Subcutaneous abdominal adipose tissue (tissue), 5 donors: Measurements from ENCODE around the gene PORCN.

Source experiments
- H3K27ac ChIP-seq: one replicate; pipeline ENCODE4 v1.7.0; 2013; ENCODE audit warnings: low read depth, mild to moderate bottlenecking, inconsistent platforms, low read length, moderate library complexity
- H3K27me3 ChIP-seq, 5 donors: one replicate each; pipeline ENCODE4 v1.7.0; 2013; ENCODE audit warnings: low read length in 5 of 5, inconsistent platforms in 1 of 5; ENCODE audit not compliant: control insufficient read depth in 5 of 5, insufficient read depth in 4 of 5
- H3K36me3 ChIP-seq, 5 donors: one replicate each; pipeline ENCODE4 v1.7.0; 2013; ENCODE audit warnings: low read length in 5 of 5; ENCODE audit not compliant: control insufficient read depth in 5 of 5, insufficient read depth in 5 of 5
- H3K4me1 ChIP-seq, 5 donors: one replicate each; pipeline ENCODE4 v1.7.0; 2013; ENCODE audit warnings: low read length in 5 of 5, mild to moderate bottlenecking in 3 of 5, moderate library complexity in 1 of 5; ENCODE audit not compliant: control insufficient read depth in 5 of 5, insufficient read depth in 5 of 5
- H3K4me3 ChIP-seq, 5 donors: one replicate each; pipeline ENCODE4 v1.7.0; 2013; ENCODE audit warnings: low read length in 5 of 5, low read depth in 1 of 5
- H3K9ac ChIP-seq, 5 donors: one replicate each; pipeline ENCODE4 v1.7.0; 2013; ENCODE audit warnings: low read length in 5 of 5, mild to moderate bottlenecking in 4 of 5, moderate library complexity in 3 of 5
- H3K9me3 ChIP-seq, 5 donors: one replicate each; pipeline ENCODE4 v1.7.0; 2013; ENCODE audit warnings: low read length in 5 of 5; ENCODE audit not compliant: control insufficient read depth in 5 of 5
- donor health status: healthy.
- donor health status: healthy.
- donor health status: healthy.
- donor health status: healthy.
- donor health status: healthy.

PORCN gene

DNA sequence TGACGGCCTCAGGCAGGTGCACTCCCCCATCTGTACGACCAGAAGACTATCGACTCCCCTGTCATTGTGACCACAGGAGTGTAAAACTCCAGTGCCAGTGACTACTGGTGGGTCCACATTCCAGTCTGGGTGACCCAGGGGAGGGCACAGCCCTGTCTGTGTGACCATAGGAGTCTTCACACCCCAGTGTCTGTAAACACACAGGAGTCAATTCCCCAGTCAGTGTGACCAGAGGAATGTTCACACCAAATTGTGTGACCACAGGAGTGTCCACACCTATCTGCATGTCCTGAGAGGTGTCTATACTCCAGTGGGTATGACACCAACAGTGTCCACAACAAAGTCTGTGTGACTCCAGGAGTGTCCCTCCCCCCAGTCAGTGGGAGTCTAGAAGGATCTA lies 20.8 kb upstream of the PORCN start:
- H3K4me1 ChIP-seq: no peaks in the 10 kb centered on the region
- peaks cover 0 to 10% (median 10%) of the 10 kb centered on the region in 5 donors for H3K36me3 ChIP-seq
- peaks cover 0 to 8% (median 7%) of the 10 kb centered on the region in 5 donors for H3K9me3 ChIP-seq
- H3K4me3 ChIP-seq: no peak overlapping the region
- no peak overlapping the region for H3K9ac ChIP-seq
- H3K27me3 ChIP-seq: peaks cover 0 to 10% (median 6%) of the 10 kb centered on the region in 5 donors
- no peak overlapping the region for H3K27ac ChIP-seq

DNA sequence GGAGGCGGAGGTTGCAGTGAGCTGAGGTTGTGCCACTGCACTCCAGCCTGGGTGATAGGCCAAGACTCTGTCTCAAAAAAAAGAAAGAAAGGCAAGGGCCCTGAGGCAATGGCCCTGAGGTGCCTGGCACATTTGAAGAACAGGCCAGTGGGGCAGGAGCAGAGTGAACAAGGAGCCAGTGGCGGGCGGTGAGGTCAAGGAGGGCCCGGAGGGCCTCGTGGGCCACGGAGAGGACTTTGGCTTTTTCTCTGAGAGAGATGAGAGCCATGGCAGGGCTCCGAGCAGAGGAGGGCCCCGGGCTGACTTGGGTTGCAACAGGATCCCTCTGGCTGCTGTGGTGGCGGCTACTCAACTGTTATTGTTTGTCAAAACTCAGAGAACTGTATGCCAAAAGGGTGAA lies 19.5 kb upstream of the PORCN start:
- H3K4me3 ChIP-seq: no peak overlapping the region
- peaks cover 0 to 3% (median 0%) of the 10 kb centered on the region in 5 donors for H3K4me1 ChIP-seq
- no peak overlapping the region for H3K27ac ChIP-seq
- peaks cover 0 to 6% (median 5%) of the 10 kb centered on the region in 5 donors for H3K36me3 ChIP-seq
- H3K9me3 ChIP-seq: peaks cover 0 to 8% (median 7%) of the 10 kb centered on the region in 5 donors
- H3K9ac ChIP-seq: no peak overlapping the region
- peaks cover 0 to 13% (median 7%) of the 10 kb centered on the region in 5 donors for H3K27me3 ChIP-seq

DNA sequence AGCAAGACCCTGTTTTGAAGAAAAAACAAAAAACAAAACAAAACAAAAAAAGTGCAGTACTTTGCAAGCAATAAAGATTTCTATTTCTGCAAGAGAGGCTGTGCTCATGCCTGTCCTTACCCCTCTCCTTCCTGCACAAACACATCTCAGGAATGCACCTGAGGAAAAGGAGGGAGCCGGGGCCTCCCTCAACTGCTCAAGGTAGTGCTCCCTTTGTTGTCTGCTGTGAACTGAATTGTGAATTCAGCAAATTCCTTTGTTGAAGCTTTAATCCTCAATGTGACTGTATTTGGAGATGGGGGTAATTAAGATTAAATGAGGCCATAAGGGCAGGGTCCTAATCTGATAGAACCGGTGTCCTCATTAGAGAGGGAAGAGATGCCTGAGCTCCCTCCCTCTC lies 18.9 kb upstream of the PORCN start:
- Histone ChIP-seq H3K27ac (no peak overlapping the region), H3K4me1 (peaks cover 0 to 3% (median 0%) of the 10 kb centered on the region in 5 donors), H3K36me3 (peaks cover 0 to 6% (median 3%) of the 10 kb centered on the region in 5 donors), H3K27me3 (peaks cover 0 to 16% (median 7%) of the 10 kb centered on the region in 5 donors), H3K9ac (no peak overlapping the region), H3K4me3 (no peak overlapping the region), H3K9me3 (peaks cover 0 to 8% (median 7%) of the 10 kb centered on the region in 5 donors)

DNA sequence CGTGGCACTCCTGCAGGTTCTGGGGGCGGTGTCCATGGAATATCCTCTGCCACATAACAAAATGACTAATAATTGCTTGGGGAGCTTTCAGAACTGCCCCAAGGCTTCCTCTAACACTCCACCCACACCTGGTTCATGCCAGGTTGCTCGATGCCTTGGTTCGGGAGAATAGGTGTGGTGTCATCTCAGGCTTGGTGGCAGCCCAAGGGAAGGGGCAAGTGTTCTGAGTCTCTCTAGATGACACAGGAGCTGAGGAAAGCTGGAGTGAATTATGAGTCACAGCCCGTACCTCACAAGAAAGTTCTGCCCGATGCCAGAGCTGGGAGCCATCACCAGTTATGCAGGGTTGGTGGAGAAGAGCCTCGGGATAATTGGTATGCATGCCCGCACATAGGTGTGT lies 18.1 kb upstream of the PORCN start:
- H3K9ac ChIP-seq: no peak overlapping the region
- H3K4me1 ChIP-seq: peaks cover 0 to 3% (median 0%) of the 10 kb centered on the region in 5 donors
- peaks cover 0 to 6% (median 0%) of the 10 kb centered on the region in 5 donors for H3K36me3 ChIP-seq
- no peak overlapping the region for H3K4me3 ChIP-seq
- H3K9me3 ChIP-seq: peaks cover 0 to 11% (median 7%) of the 10 kb centered on the region in 5 donors
- no peak overlapping the region for H3K27ac ChIP-seq
- H3K27me3 ChIP-seq: peaks cover 0 to 18% (median 10%) of the 10 kb centered on the region in 5 donors

DNA sequence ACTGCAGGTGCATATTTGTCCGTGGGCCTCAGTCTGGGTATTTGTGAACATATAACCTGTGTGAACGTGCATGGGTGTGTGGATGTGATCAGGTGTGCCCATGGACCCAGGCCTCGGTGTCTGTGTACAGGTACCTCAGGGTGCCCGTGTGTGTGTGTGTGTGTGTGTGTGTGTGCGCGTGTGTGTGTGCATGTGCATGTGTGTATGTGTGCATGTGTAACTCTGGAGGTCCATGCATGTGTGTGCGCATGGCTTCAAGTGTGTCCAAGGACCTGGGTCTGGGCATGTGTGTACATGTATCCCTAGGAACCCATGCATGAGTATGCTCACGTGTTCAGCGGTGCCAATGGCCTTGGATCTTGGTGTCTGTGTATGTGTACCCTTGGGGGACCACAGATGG lies 17.0 kb upstream of the PORCN start:
- H3K27ac ChIP-seq: no peak overlapping the region
- no peak overlapping the region for H3K4me3 ChIP-seq
- H3K9me3 ChIP-seq: peaks cover 0 to 11% (median 7%) of the 10 kb centered on the region in 5 donors
- peaks cover 0 to 18% (median 10%) of the 10 kb centered on the region in 5 donors for H3K27me3 ChIP-seq
- peaks cover 0 to 3% (median 0%) of the 10 kb centered on the region in 5 donors for H3K4me1 ChIP-seq
- H3K9ac ChIP-seq: no peak overlapping the region
- peaks cover 0 to 6% (median 0%) of the 10 kb centered on the region in 5 donors for H3K36me3 ChIP-seq

DNA sequence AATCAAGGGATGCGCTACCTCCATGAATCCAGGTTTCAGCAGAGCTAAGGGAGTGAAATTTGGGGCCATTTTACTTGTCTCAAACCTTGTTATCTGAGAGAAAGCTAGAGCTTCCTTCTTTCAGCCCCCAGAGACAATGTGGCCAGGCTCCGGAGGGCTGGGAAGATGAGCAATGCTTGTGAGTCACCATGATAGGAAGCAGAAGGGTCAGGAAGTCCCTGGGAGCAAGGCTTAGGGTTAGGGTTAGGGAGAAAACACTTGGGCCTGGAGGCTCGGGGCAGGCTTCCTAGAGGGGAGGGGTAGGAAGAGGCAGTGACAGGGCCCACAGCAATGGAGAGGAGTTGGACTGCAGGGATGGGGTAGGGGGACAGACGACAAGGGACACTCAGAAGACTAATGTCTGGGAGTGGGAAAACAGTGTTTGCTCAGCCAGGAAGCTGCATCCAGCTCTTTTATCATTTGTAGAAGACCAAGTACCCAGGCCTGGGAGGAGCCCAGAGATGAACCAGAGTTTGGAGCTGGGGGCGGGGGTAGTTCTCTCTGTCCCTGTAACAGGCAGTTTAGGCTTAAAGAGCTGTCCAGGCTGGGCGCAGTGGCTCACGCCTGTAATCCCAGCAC lies 16.4 kb upstream of the PORCN start:
- Histone ChIP-seq H3K9ac (no peak overlapping the region), H3K4me1 (peaks cover 0 to 3% (median 0%) of the 10 kb centered on the region in 5 donors), H3K4me3 (no peak overlapping the region), H3K27me3 (peaks cover 0 to 18% (median 10%) of the 10 kb centered on the region in 5 donors), H3K36me3 (peaks cover 0 to 2% (median 0%) of the 10 kb centered on the region in 5 donors), H3K27ac (no peak overlapping the region), H3K9me3 (peaks cover 0 to 11% (median 7%) of the 10 kb centered on the region in 5 donors)

DNA sequence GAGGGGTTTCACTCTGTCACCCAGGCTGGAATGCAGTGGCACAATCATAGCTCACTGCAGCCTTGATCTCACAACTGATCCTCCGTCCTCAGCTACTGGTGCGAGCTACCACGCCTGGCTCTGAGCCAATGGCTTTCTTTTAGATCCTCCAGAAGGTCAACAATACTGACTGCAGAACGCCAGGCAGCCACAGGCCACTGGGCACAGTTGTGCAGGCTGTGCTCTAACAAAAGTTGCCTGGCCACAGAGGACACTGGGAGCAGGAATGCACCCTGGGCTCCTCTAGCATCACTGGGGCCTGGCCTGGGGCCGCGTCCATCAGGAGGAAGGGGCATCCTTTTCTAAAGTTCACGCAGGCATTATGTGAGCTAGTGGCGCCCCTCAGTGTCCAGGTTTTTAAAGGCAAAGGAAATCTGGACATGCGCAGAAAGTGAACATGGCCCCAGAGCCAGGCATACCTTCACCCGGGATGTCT lies 14.9 kb upstream of the PORCN start:
- H3K9ac ChIP-seq: no peak overlapping the region
- peaks cover 0 to 11% (median 7%) of the 10 kb centered on the region in 5 donors for H3K9me3 ChIP-seq
- peaks cover 0 to 3% (median 0%) of the 10 kb centered on the region in 5 donors for H3K4me1 ChIP-seq
- no peak overlapping the region for H3K4me3 ChIP-seq
- no peaks in the 10 kb centered on the region for H3K36me3 ChIP-seq
- peaks cover 0 to 19% (median 10%) of the 10 kb centered on the region in 5 donors for H3K27me3 ChIP-seq
- no peak overlapping the region for H3K27ac ChIP-seq

DNA sequence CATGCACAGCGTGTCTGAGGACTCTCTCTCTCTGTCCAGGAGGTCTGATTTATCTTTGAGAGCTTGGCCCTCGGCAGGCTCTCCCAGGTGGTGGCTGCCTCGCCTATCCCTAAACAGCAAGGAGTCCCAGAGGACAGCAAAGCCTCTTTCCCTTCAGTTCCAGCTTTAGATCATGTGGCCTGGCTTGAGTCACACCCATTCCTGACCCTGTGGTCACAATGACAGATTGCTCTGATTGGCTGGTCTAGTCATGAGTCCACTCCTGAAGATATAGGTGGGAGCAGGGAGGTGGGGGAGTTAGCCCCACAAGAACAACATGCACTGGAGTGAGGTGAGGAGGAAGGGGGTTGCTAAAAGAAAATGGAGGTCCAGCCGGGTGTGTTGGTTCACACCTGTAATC lies 12.1 kb upstream of the PORCN start:
- no peak overlapping the region for H3K9ac ChIP-seq
- H3K9me3 ChIP-seq: peaks cover 0 to 4% (median 0%) of the 10 kb centered on the region in 5 donors
- no peak overlapping the region for H3K4me3 ChIP-seq
- peaks cover 0 to 20% (median 11%) of the 10 kb centered on the region in 5 donors for H3K27me3 ChIP-seq
- no peak overlapping the region for H3K27ac ChIP-seq
- H3K4me1 ChIP-seq: peaks cover 0 to 3% (median 0%) of the 10 kb centered on the region in 5 donors
- H3K36me3 ChIP-seq: no peaks in the 10 kb centered on the region

DNA sequence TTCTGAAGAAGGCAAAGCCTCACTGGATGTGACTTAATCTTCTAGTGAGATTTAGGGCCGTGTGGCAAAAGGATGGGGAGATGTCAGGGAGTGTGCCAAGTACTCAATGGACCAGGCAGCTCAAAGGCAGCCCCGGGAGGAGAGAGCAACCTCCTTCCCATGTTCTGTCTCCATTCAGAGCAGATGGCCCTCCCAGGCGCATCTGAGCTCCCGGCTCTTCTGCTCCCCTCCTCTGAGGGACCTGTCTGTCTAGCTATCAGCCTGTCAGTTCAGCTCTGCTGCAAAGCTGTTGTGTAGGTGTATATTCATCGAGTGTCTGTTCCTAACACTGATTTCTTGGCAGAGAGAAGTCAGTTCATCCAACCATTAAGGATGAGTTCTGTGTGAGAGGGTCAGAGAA lies 10.9 kb upstream of the PORCN start:
- no peaks in the 10 kb centered on the region for H3K36me3 ChIP-seq
- no peak overlapping the region for H3K9ac ChIP-seq
- H3K4me3 ChIP-seq: no peak overlapping the region

DNA sequence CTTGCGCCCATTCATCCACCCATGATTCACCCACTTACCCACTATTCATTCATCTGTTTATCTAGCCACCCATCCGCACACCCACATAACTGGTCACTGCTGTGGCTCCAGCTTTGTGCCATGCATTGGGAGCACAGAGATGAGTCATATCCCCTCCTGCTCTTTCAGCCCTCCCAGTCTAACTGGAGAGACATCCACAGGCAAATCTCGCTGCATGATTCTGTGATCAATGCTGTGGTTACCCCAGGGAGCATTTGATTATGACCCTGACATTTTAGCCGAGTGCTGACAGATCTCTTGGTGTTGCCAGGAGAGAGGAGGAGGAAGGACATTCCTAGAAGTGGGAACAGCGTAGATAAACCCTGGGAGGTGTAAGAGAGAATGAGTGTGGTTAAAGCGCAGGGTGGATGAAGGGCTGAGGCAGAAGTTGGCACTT lies 10.4 kb upstream of the PORCN start:
- Histone ChIP-seq H3K27ac (no peak overlapping the region), H3K9ac (no peak overlapping the region), H3K27me3 (peaks cover 0 to 20% (median 10%) of the 10 kb centered on the region in 5 donors), H3K4me1 (peaks cover 0 to under 1% (median 0%) of the 10 kb centered on the region in 5 donors), H3K9me3 (peaks cover 0 to 4% (median 0%) of the 10 kb centered on the region in 5 donors), H3K36me3 (no peaks in the 10 kb centered on the region), H3K4me3 (no peak overlapping the region)

More for the DNA sequence above, 10.9 kb upstream of the PORCN start:
- Histone ChIP-seq H3K27me3 (peaks cover 0 to 20% (median 11%) of the 10 kb centered on the region in 5 donors), H3K27ac (no peak overlapping the region), H3K9me3 (peaks cover 0 to 4% (median 0%) of the 10 kb centered on the region in 5 donors), H3K4me1 (peaks cover 0 to 3% (median 0%) of the 10 kb centered on the region in 5 donors)
